Endothelial cell of umbilical vein (primary cell): ENCODE data around the gene LYZL4.

Experiments used
- CTCF ChIP-seq, 2 donors: IDR thresholded peaks; 1 replicate in 1 of 2; 2 replicates in 1 of 2; pipeline ENCODE4 v1.5.1; 2011; ENCODE audit warnings: low read length in 2 of 2, mild to moderate bottlenecking in 2 of 2, moderate library complexity in 2 of 2, control low read depth in 1 of 2, inconsistent platforms in 1 of 2, low read depth in 1 of 2; ENCODE audit not compliant: insufficient read depth in 1 of 2; ENCODE audit errors: extremely low read depth in 1 of 2
- EZH2 ChIP-seq: IDR thresholded peaks from 2 replicates; pipeline ENCODE4 v1.6.1; 2012; ENCODE audit warnings: borderline replicate concordance, low read depth, mild to moderate bottlenecking, moderate library complexity, low read length, inconsistent platforms; ENCODE audit not compliant: severe bottlenecking
- JUN ChIP-seq: IDR thresholded peaks from 2 replicates; pipeline ENCODE4 v1.6.1; 2011; ENCODE audit warnings: borderline replicate concordance, low read depth; ENCODE audit not compliant: insufficient read length, insufficient read depth
- MAX ChIP-seq: IDR thresholded peaks from 2 replicates; pipeline ENCODE4 v1.6.1; 2011; ENCODE audit not compliant: insufficient read depth, insufficient read length
- MYC ChIP-seq: IDR thresholded peaks from one replicate; pipeline ENCODE4 v1.6.1; 2011; ENCODE audit warnings: mild to moderate bottlenecking, low read depth, low read length
- POLR2A ChIP-seq: IDR thresholded peaks from 2 replicates; pipeline ENCODE4 v1.6.1; 2012; ENCODE audit warnings: low read depth, mild to moderate bottlenecking, control low read depth, low read length
- POLR2AphosphoS5 ChIP-seq: IDR thresholded peaks from 2 replicates; pipeline ENCODE4 v1.6.1; 2012; ENCODE audit warnings: low read depth, mild to moderate bottlenecking, control low read depth, low read length, moderate library complexity; ENCODE audit not compliant: insufficient read depth

GRCh38 chr3:42441791-42442190, 31.4 kb upstream of the LYZL4 start:
- TF ChIP-seq EZH2 (no peak), MYC (no peak), CTCF (IDR thresholded peaks at IDR 0.05; ENCODE audit: extremely low read depth in 1 of 2, insufficient read depth in 1 of 2, low read depth in 1 of 2, low read length in 2 of 2) (no peak), MAX (no peak), POLR2A (no peak), JUN (no peak), POLR2AphosphoS5 (no peak)
